Endothelial cell of umbilical vein (primary cell): ENCODE measurements around the gene CADPS. TPM values are rescaled to one million over a fixed set of nuclear protein-coding genes. Genes with fewer than 3 reads are reported as not detected.

Source experiments
- BruUV-seq: library from RNA; stranded (reverse); fragments of 400-500 nt; replicated peaks from 2 replicates; lab custom pipeline; 2021; lab: Mats Ljungman, UMichigan
- CTCF ChIA-PET: fragments of 300-600, 350-600 bp; sonication (Branson Sonifier 250); formaldehyde crosslinking; loops from one replicate; lab custom pipeline; 2021; ENCODE audit warnings: antibody characterized with exemption, inconsistent platforms; lab: Charles Lee
- POLR2A ChIA-PET: fragments of 300-600, 350-600 bp; sonication (Branson Sonifier 250); formaldehyde crosslinking; loops from one replicate; lab custom pipeline; 2021; ENCODE audit warnings: antibody characterized with exemption, inconsistent platforms; lab: Charles Lee
- DNase-seq: peaks from one replicate; pipeline ENCODE4 v3.0.0-alpha.2; 2011; ENCODE audit warnings: low read depth, low spot score
- FAIRE-seq: peaks from 2 replicates; lab custom pipeline; 2011; peaks lifted over from hg19 to GRCh38; lab: Jason Lieb, UNC
- H2AFZ ChIP-seq: 2 replicates; pipeline ENCODE4 v1.6.0; 2012; ENCODE audit warnings: low read depth, low read length, control low read depth, inconsistent platforms
- H3K27ac ChIP-seq: 2 replicates; pipeline ENCODE4 v1.5.1; 2011; ENCODE audit warnings: low read depth, mild to moderate bottlenecking, control low read depth, low read length, moderate library complexity; ENCODE audit not compliant: insufficient read depth
- H3K27me3 ChIP-seq, 2 experiments: 2 replicates each; pipeline versions ENCODE4 v1.6.0 to v1.6.1; 2011; ENCODE audit warnings: low read length in 2 of 2, mixed read lengths in 1 of 2; ENCODE audit not compliant: control insufficient read depth in 2 of 2, insufficient read depth in 2 of 2
- H3K36me3 ChIP-seq, 2 experiments: 2 replicates in 1 of 2; 3 replicates in 1 of 2; pipeline ENCODE4 v1.5.1; 2011; ENCODE audit warnings: low read length in 2 of 2, mild to moderate bottlenecking in 1 of 2, moderate library complexity in 1 of 2; ENCODE audit not compliant: control insufficient read depth in 2 of 2, insufficient read depth in 2 of 2; ENCODE audit errors: extremely low read depth in 1 of 2
- H3K4me1 ChIP-seq: 3 replicates; pipeline ENCODE4 v1.5.1; 2011; ENCODE audit warnings: mild to moderate bottlenecking, low read length; ENCODE audit not compliant: control insufficient read depth, insufficient read depth; ENCODE audit errors: extremely low read depth
- H3K4me2 ChIP-seq: 2 replicates; pipeline ENCODE4 v1.6.1; 2011; ENCODE audit warnings: low read length, control low read depth, mixed read lengths; ENCODE audit not compliant: insufficient read depth
- H3K4me3 ChIP-seq, 3 experiments: fragments of 200-600 bp in 1 of 3; sonication (generic), shearing (Covaris generic) in 1 of 3; replicated peaks in 1 of 3; 2 replicates each; pipeline ENCODE4 v1.5.1; 2011 to 2016; ENCODE audit warnings: control low read depth in 3 of 3, low read length in 3 of 3, mild to moderate bottlenecking in 2 of 3, inconsistent platforms in 1 of 3, low read depth in 1 of 3, moderate library complexity in 1 of 3; ENCODE audit not compliant: insufficient read depth in 1 of 3
- H3K79me2 ChIP-seq: 2 replicates; pipeline ENCODE4 v1.6.0; 2012; ENCODE audit warnings: low read length, inconsistent platforms; ENCODE audit not compliant: control insufficient read depth, insufficient read depth
- H3K9ac ChIP-seq: replicated peaks from 2 replicates; pipeline ENCODE3; 2011; ENCODE audit warnings: low read length, control low read depth; ENCODE audit not compliant: insufficient read depth; ENCODE audit errors: extremely low read depth
- H3K9me1 ChIP-seq: replicated peaks from 3 replicates; pipeline ENCODE4 v1.6.0; 2011; ENCODE audit warnings: mild to moderate bottlenecking, low read length; ENCODE audit not compliant: control insufficient read depth, insufficient read depth; ENCODE audit errors: extremely low read depth
- H3K9me3 ChIP-seq: replicated peaks from 2 replicates; pipeline ENCODE4 v1.5.1; 2012; ENCODE audit warnings: low read length, inconsistent platforms; ENCODE audit not compliant: control insufficient read depth, insufficient read depth
- H4K20me1 ChIP-seq: replicated peaks from 2 replicates; pipeline ENCODE3; 2011; ENCODE audit warnings: mild to moderate bottlenecking, low read length; ENCODE audit not compliant: control insufficient read depth, insufficient read depth; ENCODE audit errors: extremely low read depth
- EZH2 ChIP-seq: IDR thresholded peaks from 2 replicates; pipeline ENCODE4 v1.6.1; 2012; ENCODE audit warnings: borderline replicate concordance, low read depth, mild to moderate bottlenecking, moderate library complexity, low read length, inconsistent platforms; ENCODE audit not compliant: severe bottlenecking
- FOS ChIP-seq: IDR thresholded peaks from 2 replicates; pipeline ENCODE4 v1.6.1; 2011; ENCODE audit warnings: mild to moderate bottlenecking, low read length, moderate library complexity, borderline replicate concordance; ENCODE audit not compliant: insufficient read depth
- GATA2 ChIP-seq: IDR thresholded peaks from 2 replicates; pipeline ENCODE4 v1.7.0; 2011; ENCODE audit warnings: low read depth, mild to moderate bottlenecking, moderate library complexity, mixed read lengths, low read length; ENCODE audit not compliant: insufficient read length, insufficient read depth
- JUN ChIP-seq: IDR thresholded peaks from 2 replicates; pipeline ENCODE4 v1.6.1; 2011; ENCODE audit warnings: borderline replicate concordance, low read depth; ENCODE audit not compliant: insufficient read length, insufficient read depth
- MYC ChIP-seq: IDR thresholded peaks from one replicate; pipeline ENCODE4 v1.6.1; 2011; ENCODE audit warnings: mild to moderate bottlenecking, low read depth, low read length
- POLR2A ChIP-seq: IDR thresholded peaks from 2 replicates; pipeline ENCODE4 v1.6.1; 2012; ENCODE audit warnings: low read depth, mild to moderate bottlenecking, control low read depth, low read length
- POLR2AphosphoS5 ChIP-seq: IDR thresholded peaks from 2 replicates; pipeline ENCODE4 v1.6.1; 2012; ENCODE audit warnings: low read depth, mild to moderate bottlenecking, control low read depth, low read length, moderate library complexity; ENCODE audit not compliant: insufficient read depth
- dilution Hi-C: fragments of 300-500 bp; cut with MboI; formaldehyde crosslinking; loops from one replicate; pipeline ENCODE4 v1.15.0; 2019; ENCODE audit warnings: low sequenced_read_pairs; ENCODE audit not compliant: extremely low pct_ligation_motif_present
- intact Hi-C: fragments of 100-400 bp; cut with micrococcal nuclease; formaldehyde crosslinking; loops from one replicate; pipeline ENCODE4 v1.10.0; 2022
- polyA plus RNA-seq, 4 experiments: library from polyadenylated mRNA; depleted of rRNA in 3 of 4; stranded (reverse) in 3 of 4; unstranded in 1 of 4; fragments of >200 nt; gene quantifications; 2 replicates each; pipeline versions ENCODE4 v1.2.1 to v1.2.3, GENCODE V29; 2011 to 2012; ENCODE audit warnings: missing spikeins in 1 of 4
- total RNA-seq: library from RNA; stranded (reverse); gene quantifications from 2 replicates; pipeline ENCODE4 v1.2.3, GENCODE V29; 2021
- TF ChIP-seq, protein P1 (sequence below): IDR thresholded peaks from 2 replicates; pipeline ENCODE4 v1.6.1; 2011; ENCODE audit not compliant: insufficient read depth, insufficient read length
- TF ChIP-seq, protein P2 (sequence below), 2 donors: IDR thresholded peaks; 1 replicate in 1 of 2; 2 replicates in 1 of 2; pipeline ENCODE4 v1.5.1; 2011; ENCODE audit warnings: low read length in 2 of 2, mild to moderate bottlenecking in 2 of 2, moderate library complexity in 2 of 2, control low read depth in 1 of 2, inconsistent platforms in 1 of 2, low read depth in 1 of 2; ENCODE audit not compliant: insufficient read depth in 1 of 2; ENCODE audit errors: extremely low read depth in 1 of 2

Gene CADPS
- total and polyA plus RNA-seq, 2 donors (not counting 3 experiments of a cell fraction or from before 2014, with no cell fraction given): not detected

DNA sequence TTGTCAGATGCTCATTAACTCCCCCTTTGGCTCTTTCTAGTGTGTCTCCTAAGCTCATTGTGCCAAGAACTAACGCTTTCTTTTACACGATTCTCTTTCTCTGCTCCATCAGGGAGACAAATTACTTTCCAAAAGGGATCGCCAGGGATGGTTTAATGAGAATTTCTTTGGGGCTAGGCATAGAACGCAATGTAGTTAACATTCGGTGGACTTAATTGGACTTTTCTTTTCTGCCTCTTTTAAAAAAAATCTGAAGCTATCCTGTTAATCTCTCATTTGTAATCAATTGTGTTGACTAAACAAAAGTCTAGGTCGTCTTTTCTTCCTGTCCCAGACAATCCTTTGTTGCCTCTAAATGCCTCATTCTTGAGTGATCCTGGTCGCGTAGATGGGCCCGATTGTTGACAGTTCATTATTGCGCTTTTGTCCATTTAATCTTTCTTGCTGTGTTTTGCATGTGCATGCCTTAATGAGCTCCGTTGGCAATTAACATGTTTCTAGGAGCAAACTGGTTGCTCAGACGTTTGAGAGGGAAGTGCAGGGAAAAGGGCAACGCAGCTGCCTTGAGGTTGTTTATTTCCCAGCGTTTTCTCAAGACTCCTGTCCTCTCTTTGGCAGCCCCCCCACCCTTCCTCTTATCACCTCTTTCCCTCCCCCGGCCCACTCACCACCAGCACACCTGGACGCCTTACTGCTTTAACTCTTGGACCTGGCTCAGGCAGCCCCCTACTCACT is 509.7 kb downstream of the CADPS start:
- intact Hi-C loops: no loop called here
- dilution Hi-C loops: no loop called here
- no peaks in the 10 kb centered on the region for H4K20me1 ChIP-seq
- no peak overlapping the region for H3K4me2 ChIP-seq
- no peak overlapping the region for H3K27ac ChIP-seq
- no peak overlapping the region for H2AFZ ChIP-seq
- TF ChIP-seq POLR2AphosphoS5 (no peak), FOS (no peak), JUN (no peak)
- no peaks in the 10 kb centered on the region for H3K36me3 ChIP-seq
- no peak overlapping the region for H3K4me3 ChIP-seq
- BruUV-seq: no TSS peak
- no peaks in the 10 kb centered on the region for H3K79me2 ChIP-seq
- no peak overlapping the region for H3K9ac ChIP-seq
- no peaks in the 10 kb centered on the region for H3K9me1 ChIP-seq
- ChIA-PET CTCF (no interaction called here), POLR2A (no interaction called here)
- FAIRE-seq: no peak
- peaks cover 58 to 70% of the 10 kb centered on the region in 2 experiments for H3K27me3 ChIP-seq
- DNase-seq: no peak
- H3K9me3 ChIP-seq: no peaks in the 10 kb centered on the region
- H3K4me1 ChIP-seq: no peaks in the 10 kb centered on the region

DNA sequence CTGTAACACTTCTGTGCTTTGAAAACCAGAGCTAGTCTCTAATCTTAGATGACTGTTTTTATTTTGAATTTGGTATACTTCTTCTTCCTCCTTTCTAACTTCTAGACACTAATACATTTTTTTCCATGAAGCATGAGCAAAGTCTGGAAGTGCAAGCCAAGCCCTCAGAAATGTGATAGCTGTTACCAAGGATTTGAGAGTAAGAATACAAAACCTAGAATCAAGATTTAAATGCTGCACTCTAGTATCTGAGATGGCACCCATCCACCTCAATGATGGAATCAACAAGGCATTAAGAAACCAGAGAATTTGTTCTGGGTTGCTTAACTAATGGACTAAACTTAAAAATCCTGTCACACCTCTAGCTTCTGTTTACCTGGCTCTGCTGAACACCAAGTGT is 511.0 kb downstream of the CADPS start:
- H3K4me3 ChIP-seq: no peak overlapping the region
- H3K27ac ChIP-seq: no peak overlapping the region
- H3K9me3 ChIP-seq: no peaks in the 10 kb centered on the region
- H3K79me2 ChIP-seq: no peaks in the 10 kb centered on the region
- dilution Hi-C loops: no loop called here
- FAIRE-seq (no peak), DNase-seq (no peak)
- BruUV-seq: no TSS peak
- no peaks in the 10 kb centered on the region for H4K20me1 ChIP-seq
- H3K4me2 ChIP-seq: no peak overlapping the region
- intact Hi-C loops: no loop called here
- no peak for TF ChIP-seq FOS
- no peak for TF ChIP-seq POLR2A
- TF ChIP-seq, protein P1, sequence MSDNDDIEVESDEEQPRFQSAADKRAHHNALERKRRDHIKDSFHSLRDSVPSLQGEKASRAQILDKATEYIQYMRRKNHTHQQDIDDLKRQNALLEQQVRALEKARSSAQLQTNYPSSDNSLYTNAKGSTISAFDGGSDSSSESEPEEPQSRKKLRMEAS: no peak
- TF ChIP-seq, protein P2, sequence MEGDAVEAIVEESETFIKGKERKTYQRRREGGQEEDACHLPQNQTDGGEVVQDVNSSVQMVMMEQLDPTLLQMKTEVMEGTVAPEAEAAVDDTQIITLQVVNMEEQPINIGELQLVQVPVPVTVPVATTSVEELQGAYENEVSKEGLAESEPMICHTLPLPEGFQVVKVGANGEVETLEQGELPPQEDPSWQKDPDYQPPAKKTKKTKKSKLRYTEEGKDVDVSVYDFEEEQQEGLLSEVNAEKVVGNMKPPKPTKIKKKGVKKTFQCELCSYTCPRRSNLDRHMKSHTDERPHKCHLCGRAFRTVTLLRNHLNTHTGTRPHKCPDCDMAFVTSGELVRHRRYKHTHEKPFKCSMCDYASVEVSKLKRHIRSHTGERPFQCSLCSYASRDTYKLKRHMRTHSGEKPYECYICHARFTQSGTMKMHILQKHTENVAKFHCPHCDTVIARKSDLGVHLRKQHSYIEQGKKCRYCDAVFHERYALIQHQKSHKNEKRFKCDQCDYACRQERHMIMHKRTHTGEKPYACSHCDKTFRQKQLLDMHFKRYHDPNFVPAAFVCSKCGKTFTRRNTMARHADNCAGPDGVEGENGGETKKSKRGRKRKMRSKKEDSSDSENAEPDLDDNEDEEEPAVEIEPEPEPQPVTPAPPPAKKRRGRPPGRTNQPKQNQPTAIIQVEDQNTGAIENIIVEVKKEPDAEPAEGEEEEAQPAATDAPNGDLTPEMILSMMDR (IDR thresholded peaks at IDR 0.05; ENCODE audit: extremely low read depth in 1 of 2, insufficient read depth in 1 of 2, low read depth in 1 of 2, low read length in 2 of 2): no peak
- no peak for TF ChIP-seq GATA2
- TF ChIP-seq EZH2: no peak
- no peak for TF ChIP-seq JUN
- no peak for TF ChIP-seq MYC
- TF ChIP-seq POLR2AphosphoS5: no peak
- H3K36me3 ChIP-seq: no peaks in the 10 kb centered on the region
- no peak overlapping the region for H3K9ac ChIP-seq
- H3K9me1 ChIP-seq: no peaks in the 10 kb centered on the region
- no peaks in the 10 kb centered on the region for H3K4me1 ChIP-seq
- ChIA-PET CTCF (interaction anchor here (1.2 kb wide), 1 partner anchor 10 kb away, joined by 3 read pairs; no protein-coding TSS in a partner anchor), POLR2A (no interaction called here)
- H3K27me3 ChIP-seq: peaks cover 45 to 56% of the 10 kb centered on the region in 2 experiments
- no peak overlapping the region for H2AFZ ChIP-seq
